CD4-positive, CD25-positive, alpha-beta regulatory T cell (primary cell): ENCODE data around the gene SLC25A3. TPM values are rescaled to one million over a fixed set of nuclear protein-coding genes. Genes with fewer than 3 reads are reported as not detected.

Source experiments
- ATAC-seq, 2 donors: fragments of 150-1000 bp; cut with Tn5 transposase; one replicate each; pipeline ENCODE4 v1.10.0; 2021; ENCODE audit warnings: low read depth in 2 of 2, moderate number of reproducible peaks in 2 of 2, moderate library complexity in 1 of 2
- DNase-seq, 3 donors: peaks; one replicate each; pipeline versions ENCODE4 v3.0.0 to v3.0.0-alpha.2; 2012 to 2022; ENCODE audit warnings: mixed read lengths in 1 of 3
- H3K27ac ChIP-seq: one replicate; pipeline ENCODE4 v1.7.0; 2013; ENCODE audit warnings: mild to moderate bottlenecking, low read length; ENCODE audit not compliant: insufficient read depth, poor library complexity, severe bottlenecking
- H3K27me3 ChIP-seq: one replicate; pipeline ENCODE4 v1.7.0; 2013; ENCODE audit warnings: low read length; ENCODE audit not compliant: control insufficient read depth, insufficient read depth
- H3K36me3 ChIP-seq: one replicate; pipeline ENCODE4 v1.7.0; 2013; ENCODE audit warnings: mild to moderate bottlenecking, low read length, moderate library complexity; ENCODE audit not compliant: control insufficient read depth, insufficient read depth
- H3K4me1 ChIP-seq: 2 replicates; pipeline ENCODE4 v1.7.0; 2013; ENCODE audit warnings: mild to moderate bottlenecking, low read length; ENCODE audit not compliant: insufficient read depth, control insufficient read depth, poor library complexity, severe bottlenecking
- H3K4me3 ChIP-seq: one replicate; pipeline ENCODE4 v1.7.0; 2013; ENCODE audit warnings: low read depth, mild to moderate bottlenecking, low read length, moderate library complexity
- H3K9me3 ChIP-seq, 2 experiments: 1 replicate in 1 of 2; 2 replicates in 1 of 2; pipeline ENCODE4 v1.7.0; 2013; ENCODE audit warnings: low read length in 2 of 2, mild to moderate bottlenecking in 1 of 2, moderate library complexity in 1 of 2; ENCODE audit not compliant: control insufficient read depth in 2 of 2
- H3K27ac Mint-ChIP-seq, 3 donors: one replicate each; pipeline ENCODE4 v1.8.0; 2020 to 2022; ENCODE audit warnings: mild to moderate bottlenecking in 3 of 3, mixed read lengths in 3 of 3, moderate library complexity in 2 of 3
- H3K27me3 Mint-ChIP-seq: one replicate; pipeline ENCODE4 v1.8.0; 2022; ENCODE audit warnings: mild to moderate bottlenecking, mixed read lengths
- H3K36me3 Mint-ChIP-seq: one replicate; pipeline ENCODE4 v1.8.0; 2020; ENCODE audit warnings: mixed read lengths
- H3K4me1 Mint-ChIP-seq, 4 donors: one replicate each; pipeline ENCODE4 v1.8.0; 2020 to 2022; ENCODE audit warnings: mixed read lengths in 4 of 4, mild to moderate bottlenecking in 1 of 4
- H3K4me3 Mint-ChIP-seq, 4 donors: one replicate each; pipeline ENCODE4 v1.8.0; 2020 to 2022; ENCODE audit warnings: mild to moderate bottlenecking in 4 of 4, mixed read lengths in 4 of 4, moderate library complexity in 3 of 4
- H3K9me3 Mint-ChIP-seq, 7 donors: one replicate each; pipeline ENCODE4 v1.8.0; 2020 to 2022; ENCODE audit warnings: mixed read lengths in 7 of 7, mild to moderate bottlenecking in 3 of 7, moderate library complexity in 2 of 7
- polyA plus RNA-seq, 4 donors: library from polyadenylated mRNA; unstranded; fragments of 300-500 nt; fragmentation: Illumina TruSeq; gene quantifications; one replicate each; pipeline ENCODE4 v1.2.3, GENCODE V29; 2021
- total RNA-seq: library from RNA; stranded (reverse); gene quantifications from one replicate; pipeline ENCODE4 v1.2.3, GENCODE V29; 2022

The SLC25A3 gene
- total and polyA plus RNA-seq, 5 donors from 2014 or later: 315 to 491 (median 356) TPM

- no peaks in the 10 kb centered on the region for H3K4me1 Mint-ChIP-seq
- no peak overlapping the region for H3K4me3 ChIP-seq
- H3K9me3 Mint-ChIP-seq: peaks cover 0 to 2% (median 0%) of the 10 kb centered on the region in 7 donors
- no peak overlapping the region for H3K27ac ChIP-seq
- no peaks in the 10 kb centered on the region for H3K36me3 ChIP-seq
- H3K36me3 Mint-ChIP-seq: peaks cover 4% of the 10 kb centered on the region
- H3K27ac Mint-ChIP-seq: no peak overlapping the region
- no peaks in the 10 kb centered on the region for H3K9me3 ChIP-seq
- no peak overlapping the region for H3K4me3 Mint-ChIP-seq
- H3K27me3 ChIP-seq: no peaks in the 10 kb centered on the region
- peaks cover 4% of the 10 kb centered on the region for H3K27me3 Mint-ChIP-seq
- ATAC-seq (no peak), DNase-seq (no peak)
- no peaks in the 10 kb centered on the region for H3K4me1 ChIP-seq
Measured at GRCh38 chr12:98579835-98580234, 13.7 kb upstream of the SLC25A3 start.

DNA sequence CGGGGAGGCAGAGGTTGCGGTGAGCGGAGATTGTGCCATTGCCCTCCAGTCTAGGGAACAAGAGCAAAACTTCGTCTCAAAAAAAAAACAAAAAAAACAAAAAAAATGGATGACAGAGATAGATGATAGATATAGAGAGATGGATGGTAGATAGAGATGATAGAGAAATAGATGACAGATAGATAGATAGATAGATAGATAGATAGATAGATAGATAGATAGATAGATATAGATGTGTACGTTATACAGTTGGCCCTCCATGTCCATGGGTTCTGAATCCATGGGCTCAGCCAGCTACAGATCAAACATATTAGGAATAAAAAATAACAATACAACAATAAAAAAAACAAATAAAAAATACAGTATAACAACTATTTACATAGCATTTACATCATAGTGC, 12.8 kb upstream of the SLC25A3 start:
- no peaks in the 10 kb centered on the region for H3K9me3 ChIP-seq
- Mint-ChIP-seq H3K36me3 (peaks cover 4% of the 10 kb centered on the region), H3K27ac (no peak overlapping the region), H3K4me3 (no peak overlapping the region), H3K27me3 (peaks cover 4% of the 10 kb centered on the region), H3K4me1 (no peaks in the 10 kb centered on the region), H3K9me3 (peaks cover 0 to 2% (median 0%) of the 10 kb centered on the region in 7 donors)
- H3K27ac ChIP-seq: no peak overlapping the region
- no peak for ATAC-seq
- H3K4me1 ChIP-seq: no peaks in the 10 kb centered on the region
- H3K27me3 ChIP-seq: no peaks in the 10 kb centered on the region
- no peak for DNase-seq
- H3K4me3 ChIP-seq: no peak overlapping the region
- H3K36me3 ChIP-seq: no peaks in the 10 kb centered on the region

DNA sequence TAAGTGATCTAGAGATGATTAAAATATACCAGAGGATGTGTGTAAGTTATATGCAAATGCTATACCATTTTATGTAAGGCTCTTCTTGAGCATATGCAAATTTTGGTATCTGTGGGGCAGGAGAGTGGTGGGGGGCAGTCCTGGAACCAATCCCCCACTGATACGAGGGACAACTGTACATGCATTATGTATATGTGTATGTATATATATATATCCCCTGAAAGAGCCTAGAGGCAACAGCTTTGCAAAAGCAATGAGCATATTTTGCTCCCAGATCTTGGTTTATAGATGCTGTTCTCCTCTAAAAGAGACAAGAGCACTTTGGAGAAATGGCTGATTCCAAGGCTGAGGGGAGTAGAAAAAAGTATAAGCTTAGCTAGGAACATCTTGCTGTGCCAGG, 12.4 kb upstream of the SLC25A3 start:
- Mint-ChIP-seq H3K9me3 (peaks cover 0 to 2% (median 0%) of the 10 kb centered on the region in 7 donors), H3K4me1 (no peaks in the 10 kb centered on the region), H3K27me3 (peaks cover 4% of the 10 kb centered on the region), H3K27ac (no peak overlapping the region), H3K4me3 (no peak overlapping the region), H3K36me3 (peaks cover 4% of the 10 kb centered on the region)
- Histone ChIP-seq H3K9me3 (no peaks in the 10 kb centered on the region), H3K27ac (no peak overlapping the region), H3K4me3 (no peak overlapping the region), H3K36me3 (no peaks in the 10 kb centered on the region), H3K4me1 (no peaks in the 10 kb centered on the region), H3K27me3 (no peaks in the 10 kb centered on the region)
- DNase-seq: no peak
- ATAC-seq: no peak

GRCh38 chr12:98582093-98582492, 11.4 kb upstream of the SLC25A3 start:
- no peak overlapping the region for H3K4me3 Mint-ChIP-seq
- no peak overlapping the region for H3K4me3 ChIP-seq
- no peaks in the 10 kb centered on the region for H3K27me3 Mint-ChIP-seq
- no peaks in the 10 kb centered on the region for H3K36me3 Mint-ChIP-seq
- H3K9me3 Mint-ChIP-seq: peaks cover 0 to 2% (median 0%) of the 10 kb centered on the region in 7 donors
- no peaks in the 10 kb centered on the region for H3K27me3 ChIP-seq
- ATAC-seq (no peak), DNase-seq (no peak)
- H3K4me1 Mint-ChIP-seq: no peaks in the 10 kb centered on the region
- no peaks in the 10 kb centered on the region for H3K36me3 ChIP-seq
- no peak overlapping the region for H3K27ac Mint-ChIP-seq
- H3K4me1 ChIP-seq: no peaks in the 10 kb centered on the region
- H3K27ac ChIP-seq: no peak overlapping the region
- no peaks in the 10 kb centered on the region for H3K9me3 ChIP-seq

GRCh38 chr12:98587084-98587483, 6.4 kb upstream of the SLC25A3 start:
- no peaks in the 10 kb centered on the region for H3K27me3 Mint-ChIP-seq
- no peaks in the 10 kb centered on the region for H3K36me3 Mint-ChIP-seq
- no peaks in the 10 kb centered on the region for H3K4me1 ChIP-seq
- H3K4me3 ChIP-seq: no peak overlapping the region
- no peak for DNase-seq
- H3K27ac Mint-ChIP-seq: no peak overlapping the region
- H3K4me3 Mint-ChIP-seq: no peak overlapping the region
- no peaks in the 10 kb centered on the region for H3K27me3 ChIP-seq
- no peak overlapping the region for H3K27ac ChIP-seq
- no peaks in the 10 kb centered on the region for H3K9me3 Mint-ChIP-seq
- no peak for ATAC-seq
- no peaks in the 10 kb centered on the region for H3K36me3 ChIP-seq
- H3K9me3 ChIP-seq: no peaks in the 10 kb centered on the region
- no peaks in the 10 kb centered on the region for H3K4me1 Mint-ChIP-seq

- Mint-ChIP-seq H3K36me3 (peaks cover 9% of the 10 kb centered on the region), H3K4me3 (peak overlapping the region; percentile 25 to 83 (median 56)), H3K9me3 (no peaks in the 10 kb centered on the region), H3K27ac (peak overlapping the region; percentile 34 to 84 (median 45)), H3K27me3 (no peaks in the 10 kb centered on the region), H3K4me1 (peaks cover 6 to 25% (median 21%) of the 10 kb centered on the region in 4 donors)
- Histone ChIP-seq H3K4me3 (no peak overlapping the region), H3K36me3 (peaks cover 6% of the 10 kb centered on the region), H3K27ac (no peak overlapping the region), H3K27me3 (no peaks in the 10 kb centered on the region), H3K4me1 (peaks cover 23% of the 10 kb centered on the region), H3K9me3 (no peaks in the 10 kb centered on the region)
- no peak for ATAC-seq
- no peak for DNase-seq
Measured at GRCh38 chr12:98591209-98591608, 2.3 kb upstream of the SLC25A3 start.

GRCh38 chr12:98592825-98593322, 612 bp upstream of the SLC25A3 start:
- peak in 1 of 3 donors; percentile 67 for DNase-seq

More at GRCh38 chr12:98592825-98593322, 612 bp upstream of the SLC25A3 start:
- no peaks in the 10 kb centered on the region for H3K27me3 Mint-ChIP-seq
- peak overlapping the region; percentile 89 to 97 (median 93) for H3K4me3 Mint-ChIP-seq
- no peaks in the 10 kb centered on the region for H3K9me3 ChIP-seq
- no peaks in the 10 kb centered on the region for H3K9me3 Mint-ChIP-seq
- peak overlapping the region; percentile 97 for H3K4me3 ChIP-seq
- H3K36me3 ChIP-seq: peaks cover 21% of the 10 kb centered on the region
- peaks cover 6 to 39% (median 29%) of the 10 kb centered on the region in 4 donors for H3K4me1 Mint-ChIP-seq
- H3K27ac Mint-ChIP-seq: peak overlapping the region; percentile 99 to 100 (median 99)
- peaks cover 37% of the 10 kb centered on the region for H3K4me1 ChIP-seq
- H3K36me3 Mint-ChIP-seq: peaks cover 10% of the 10 kb centered on the region
- H3K27me3 ChIP-seq: no peaks in the 10 kb centered on the region
- peak overlapping the region; percentile 96 for H3K27ac ChIP-seq
- peak; percentile 2 to 5 for ATAC-seq
